Measurements from ENCODE around the gene MYO1E. TPM values are rescaled to one million over a fixed set of nuclear protein-coding genes. Genes with fewer than 3 reads are reported as not detected.

The MYO1E gene
- total RNA-seq, 1 experiment from 2014 or later: 83.6 TPM

- ChIA-PET CTCF (interaction anchor here (0.7 to 1.1 kb wide), 2 partner anchors 47 to 200 kb away, joined by 3 to 6 read pairs; no protein-coding TSS in a partner anchor), POLR2A (no interaction called here)
- no peak for DNase-seq (ENCODE audit: low spot score)
- Mint-ChIP-seq H3K27ac (no peak overlapping the region), H3K4me3 (no peak overlapping the region), H3K4me1 (no peaks in the 10 kb centered on the region), H3K27me3 (ENCODE audit: low read depth) (no peaks in the 10 kb centered on the region), H3K9me3 (no peaks in the 10 kb centered on the region), H3K36me3 (peaks cover 46% of the 10 kb centered on the region)
- TF ChIP-seq ETV6 (CRISPR knock-in tag; IDR thresholded peaks at IDR 0.05): no peak
- TF ChIP-seq HMGXB4 (CRISPR knock-in tag; IDR thresholded peaks at IDR 0.05): no peak
- no peak for TF ChIP-seq JUN (CRISPR knock-in tag; IDR thresholded peaks at IDR 0.05)
- TF ChIP-seq ERG (CRISPR knock-in tag; IDR thresholded peaks at IDR 0.05): no peak
- no peak for TF ChIP-seq SMAD3 (CRISPR knock-in tag; IDR thresholded peaks at IDR 0.05; ENCODE audit: borderline replicate concordance)
- TF ChIP-seq TCF7 (CRISPR knock-in tag; IDR thresholded peaks at IDR 0.05; ENCODE audit: low read depth): no peak
- no peak for TF ChIP-seq ELF4 (CRISPR knock-in tag; IDR thresholded peaks at IDR 0.05; ENCODE audit: low read depth)
- TF ChIP-seq MXD4 (CRISPR knock-in tag; IDR thresholded peaks at IDR 0.05; ENCODE audit: borderline replicate concordance): no peak
- no peak for TF ChIP-seq MYBL2 (CRISPR knock-in tag; IDR thresholded peaks at IDR 0.05)
- no peak for TF ChIP-seq ZNF396 (CRISPR knock-in tag; IDR thresholded peaks at IDR 0.05; ENCODE audit: borderline replicate concordance)
- no peak for TF ChIP-seq ZNF232 (CRISPR knock-in tag; IDR thresholded peaks at IDR 0.05)
- no peak for TF ChIP-seq NR3C1 (CRISPR knock-in tag; conservative IDR thresholded peaks at IDR 0.05; ENCODE audit: low read depth)
- TF ChIP-seq ATF3 (CRISPR knock-in tag; conservative IDR thresholded peaks at IDR 0.05): no peak
- TF ChIP-seq NR1H2 (CRISPR knock-in tag; IDR thresholded peaks at IDR 0.05): no peak
- TF ChIP-seq OVOL2 (CRISPR knock-in tag; IDR thresholded peaks at IDR 0.05; ENCODE audit: borderline replicate concordance): no peak
- TF ChIP-seq CREM (CRISPR knock-in tag; IDR thresholded peaks at IDR 0.05): no peak
- no peak for TF ChIP-seq TP53 (CRISPR knock-in tag; IDR thresholded peaks at IDR 0.05)
- TF ChIP-seq, protein P1, sequence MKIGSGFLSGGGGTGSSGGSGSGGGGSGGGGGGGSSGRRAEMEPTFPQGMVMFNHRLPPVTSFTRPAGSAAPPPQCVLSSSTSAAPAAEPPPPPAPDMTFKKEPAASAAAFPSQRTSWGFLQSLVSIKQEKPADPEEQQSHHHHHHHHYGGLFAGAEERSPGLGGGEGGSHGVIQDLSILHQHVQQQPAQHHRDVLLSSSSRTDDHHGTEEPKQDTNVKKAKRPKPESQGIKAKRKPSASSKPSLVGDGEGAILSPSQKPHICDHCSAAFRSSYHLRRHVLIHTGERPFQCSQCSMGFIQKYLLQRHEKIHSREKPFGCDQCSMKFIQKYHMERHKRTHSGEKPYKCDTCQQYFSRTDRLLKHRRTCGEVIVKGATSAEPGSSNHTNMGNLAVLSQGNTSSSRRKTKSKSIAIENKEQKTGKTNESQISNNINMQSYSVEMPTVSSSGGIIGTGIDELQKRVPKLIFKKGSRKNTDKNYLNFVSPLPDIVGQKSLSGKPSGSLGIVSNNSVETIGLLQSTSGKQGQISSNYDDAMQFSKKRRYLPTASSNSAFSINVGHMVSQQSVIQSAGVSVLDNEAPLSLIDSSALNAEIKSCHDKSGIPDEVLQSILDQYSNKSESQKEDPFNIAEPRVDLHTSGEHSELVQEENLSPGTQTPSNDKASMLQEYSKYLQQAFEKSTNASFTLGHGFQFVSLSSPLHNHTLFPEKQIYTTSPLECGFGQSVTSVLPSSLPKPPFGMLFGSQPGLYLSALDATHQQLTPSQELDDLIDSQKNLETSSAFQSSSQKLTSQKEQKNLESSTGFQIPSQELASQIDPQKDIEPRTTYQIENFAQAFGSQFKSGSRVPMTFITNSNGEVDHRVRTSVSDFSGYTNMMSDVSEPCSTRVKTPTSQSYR (CRISPR knock-in tag; IDR thresholded peaks at IDR 0.05): no peak
- no peak for TF ChIP-seq E2F4 (CRISPR knock-in tag; IDR thresholded peaks at IDR 0.05; ENCODE audit: borderline replicate concordance, low read depth)
- ATAC-seq: no peak
These were observed 163.9 kb downstream of the MYO1E start for GRCh38 chr15:59208613-59209249.
